ENCODE results near the gene NPBWR2.

DNA sequence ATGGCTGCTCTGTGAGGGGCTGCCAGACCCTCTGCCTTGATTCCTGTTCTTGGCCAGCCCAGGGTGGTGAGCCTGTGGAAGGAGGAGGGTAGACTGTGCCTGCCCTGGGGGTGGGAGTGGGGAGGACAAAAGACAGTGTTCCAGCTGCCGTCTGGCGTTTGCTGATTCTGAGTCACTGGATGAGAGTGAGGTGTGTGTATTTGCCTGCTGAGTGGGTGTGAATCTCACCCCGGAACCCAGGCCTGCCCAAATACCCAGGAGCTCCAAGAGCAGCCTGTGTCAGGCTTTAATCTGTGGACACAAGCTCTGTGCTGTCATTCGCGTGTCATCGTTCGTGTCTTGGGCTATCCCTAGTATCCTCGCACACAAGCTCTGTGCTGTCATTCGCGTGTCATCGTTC, 20.6 kb downstream of the NPBWR2 start:
- no peak for TF ChIP-seq POLR2A (IDR thresholded peaks at IDR 0.05; ENCODE audit: low read depth, low read length)
- TF ChIP-seq, protein P1, sequence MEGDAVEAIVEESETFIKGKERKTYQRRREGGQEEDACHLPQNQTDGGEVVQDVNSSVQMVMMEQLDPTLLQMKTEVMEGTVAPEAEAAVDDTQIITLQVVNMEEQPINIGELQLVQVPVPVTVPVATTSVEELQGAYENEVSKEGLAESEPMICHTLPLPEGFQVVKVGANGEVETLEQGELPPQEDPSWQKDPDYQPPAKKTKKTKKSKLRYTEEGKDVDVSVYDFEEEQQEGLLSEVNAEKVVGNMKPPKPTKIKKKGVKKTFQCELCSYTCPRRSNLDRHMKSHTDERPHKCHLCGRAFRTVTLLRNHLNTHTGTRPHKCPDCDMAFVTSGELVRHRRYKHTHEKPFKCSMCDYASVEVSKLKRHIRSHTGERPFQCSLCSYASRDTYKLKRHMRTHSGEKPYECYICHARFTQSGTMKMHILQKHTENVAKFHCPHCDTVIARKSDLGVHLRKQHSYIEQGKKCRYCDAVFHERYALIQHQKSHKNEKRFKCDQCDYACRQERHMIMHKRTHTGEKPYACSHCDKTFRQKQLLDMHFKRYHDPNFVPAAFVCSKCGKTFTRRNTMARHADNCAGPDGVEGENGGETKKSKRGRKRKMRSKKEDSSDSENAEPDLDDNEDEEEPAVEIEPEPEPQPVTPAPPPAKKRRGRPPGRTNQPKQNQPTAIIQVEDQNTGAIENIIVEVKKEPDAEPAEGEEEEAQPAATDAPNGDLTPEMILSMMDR (IDR thresholded peaks at IDR 0.05; ENCODE audit: extremely low read depth in 1 of 2, insufficient read depth in 1 of 2, low read depth in 1 of 2, low read length in 2 of 2) = no peak
- TF ChIP-seq EZH2 (IDR thresholded peaks at IDR 0.05; ENCODE audit: borderline replicate concordance, low read depth, low read length, severe bottlenecking) = no peak
